Neural progenitor cell (in vitro differentiated cells): ENCODE results near the gene CFAP299.

Experiments used
- EZH2 ChIP-seq: fragments of 200-600 bp; sonication (generic); IDR thresholded peaks from 2 replicates; pipeline ENCODE4 v1.6.1; 2017; ENCODE audit warnings: antibody characterized with exemption, mild to moderate bottlenecking, moderate library complexity
- TF ChIP-seq, protein P1 (sequence below): fragments of 200-600 bp; sonication (generic); IDR thresholded peaks from 2 replicates; pipeline ENCODE4 v1.5.1; 2017; ENCODE audit warnings: antibody characterized with exemption, mild to moderate bottlenecking

DNA sequence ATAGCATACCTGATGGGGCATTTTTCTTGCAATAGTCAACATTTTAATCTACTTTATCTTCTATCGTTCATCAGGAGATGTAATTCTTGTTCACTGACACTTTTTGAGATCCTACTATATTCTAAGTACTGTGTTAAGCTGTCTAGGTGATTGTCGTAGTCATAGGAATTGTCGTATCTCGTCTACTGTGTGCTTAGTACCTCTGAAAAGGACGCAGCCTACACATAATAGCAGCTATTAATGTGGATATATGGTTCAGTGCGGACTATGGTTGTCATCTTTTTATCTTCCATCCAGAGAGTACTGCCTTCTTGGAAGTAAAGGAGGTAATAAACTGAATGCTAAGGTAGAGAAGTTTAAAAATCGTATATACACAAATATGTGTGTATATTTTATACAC, 21.9 kb upstream of the CFAP299 start:
- TF ChIP-seq, protein P1, sequence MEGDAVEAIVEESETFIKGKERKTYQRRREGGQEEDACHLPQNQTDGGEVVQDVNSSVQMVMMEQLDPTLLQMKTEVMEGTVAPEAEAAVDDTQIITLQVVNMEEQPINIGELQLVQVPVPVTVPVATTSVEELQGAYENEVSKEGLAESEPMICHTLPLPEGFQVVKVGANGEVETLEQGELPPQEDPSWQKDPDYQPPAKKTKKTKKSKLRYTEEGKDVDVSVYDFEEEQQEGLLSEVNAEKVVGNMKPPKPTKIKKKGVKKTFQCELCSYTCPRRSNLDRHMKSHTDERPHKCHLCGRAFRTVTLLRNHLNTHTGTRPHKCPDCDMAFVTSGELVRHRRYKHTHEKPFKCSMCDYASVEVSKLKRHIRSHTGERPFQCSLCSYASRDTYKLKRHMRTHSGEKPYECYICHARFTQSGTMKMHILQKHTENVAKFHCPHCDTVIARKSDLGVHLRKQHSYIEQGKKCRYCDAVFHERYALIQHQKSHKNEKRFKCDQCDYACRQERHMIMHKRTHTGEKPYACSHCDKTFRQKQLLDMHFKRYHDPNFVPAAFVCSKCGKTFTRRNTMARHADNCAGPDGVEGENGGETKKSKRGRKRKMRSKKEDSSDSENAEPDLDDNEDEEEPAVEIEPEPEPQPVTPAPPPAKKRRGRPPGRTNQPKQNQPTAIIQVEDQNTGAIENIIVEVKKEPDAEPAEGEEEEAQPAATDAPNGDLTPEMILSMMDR = no peak
- no peak for TF ChIP-seq EZH2
